Thyroid gland (tissue), 4 donors: ENCODE data around the gene NOS1AP.

Experiments
- POLR2A ChIP-seq, 2 donors: fragments of 450-650 bp; IDR thresholded peaks; one replicate each; pipeline ENCODE4 v1.6.1; 2017; ENCODE audit warnings: antibody characterized with exemption in 2 of 2, mild to moderate bottlenecking in 2 of 2, moderate library complexity in 1 of 2
- TF ChIP-seq, protein P1 (sequence below), 6 experiments: fragments of 200-600 bp in 3 of 6; fragments of 450-650 bp in 3 of 6; sonication (generic) in 3 of 6; IDR thresholded peaks; one replicate each; pipeline ENCODE4 v1.5.1; 2016 to 2019; ENCODE audit warnings: antibody characterized with exemption in 6 of 6, mild to moderate bottlenecking in 2 of 6, inconsistent platforms in 1 of 6, moderate library complexity in 1 of 6

DNA sequence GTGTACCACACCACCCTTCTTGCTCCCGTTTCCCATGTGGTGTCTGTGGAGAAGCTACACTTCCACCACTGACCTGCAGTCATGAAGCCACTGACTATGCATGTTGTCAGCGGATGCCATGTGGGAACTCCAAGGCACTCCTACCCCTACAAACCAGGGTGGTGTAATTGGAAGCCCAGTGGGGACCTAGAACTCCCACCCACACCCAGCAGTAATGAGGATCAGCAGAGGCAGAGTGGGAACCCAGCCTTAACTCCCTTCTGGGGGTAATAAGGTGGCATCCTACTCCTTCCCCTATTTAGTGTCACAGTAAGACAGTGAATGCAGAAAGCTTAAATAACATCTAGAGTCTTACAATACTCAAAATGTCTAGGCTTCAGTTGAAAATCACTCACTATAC, 228.8 kb downstream of the NOS1AP start:
- TF ChIP-seq, protein P1, sequence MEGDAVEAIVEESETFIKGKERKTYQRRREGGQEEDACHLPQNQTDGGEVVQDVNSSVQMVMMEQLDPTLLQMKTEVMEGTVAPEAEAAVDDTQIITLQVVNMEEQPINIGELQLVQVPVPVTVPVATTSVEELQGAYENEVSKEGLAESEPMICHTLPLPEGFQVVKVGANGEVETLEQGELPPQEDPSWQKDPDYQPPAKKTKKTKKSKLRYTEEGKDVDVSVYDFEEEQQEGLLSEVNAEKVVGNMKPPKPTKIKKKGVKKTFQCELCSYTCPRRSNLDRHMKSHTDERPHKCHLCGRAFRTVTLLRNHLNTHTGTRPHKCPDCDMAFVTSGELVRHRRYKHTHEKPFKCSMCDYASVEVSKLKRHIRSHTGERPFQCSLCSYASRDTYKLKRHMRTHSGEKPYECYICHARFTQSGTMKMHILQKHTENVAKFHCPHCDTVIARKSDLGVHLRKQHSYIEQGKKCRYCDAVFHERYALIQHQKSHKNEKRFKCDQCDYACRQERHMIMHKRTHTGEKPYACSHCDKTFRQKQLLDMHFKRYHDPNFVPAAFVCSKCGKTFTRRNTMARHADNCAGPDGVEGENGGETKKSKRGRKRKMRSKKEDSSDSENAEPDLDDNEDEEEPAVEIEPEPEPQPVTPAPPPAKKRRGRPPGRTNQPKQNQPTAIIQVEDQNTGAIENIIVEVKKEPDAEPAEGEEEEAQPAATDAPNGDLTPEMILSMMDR (IDR thresholded peaks at IDR 0.05): no peak
- TF ChIP-seq POLR2A (IDR thresholded peaks at IDR 0.05): no peak
